SU-DHL-6 (cell line): ENCODE results near the gene CHCHD1.

ENCODE experiments used
- H2AFZ ChIP-seq: fragments of 200-600 bp; sonication (generic); 2 replicates; pipeline ENCODE4 v1.6.1; 2014; ENCODE audit warnings: low read depth, mild to moderate bottlenecking, moderate library complexity, mixed read lengths, antibody characterized with exemption, low read length; ENCODE audit not compliant: severe bottlenecking
- H3F3A ChIP-seq: fragments of 200-600 bp; shearing (Covaris generic); 2 replicates; pipeline ENCODE4 v1.6.0; 2016; ENCODE audit warnings: antibody characterized with exemption, mild to moderate bottlenecking; ENCODE audit not compliant: insufficient read depth
- H3K27ac ChIP-seq: fragments of 200-600 bp; sonication (generic); 2 replicates; pipeline ENCODE4 v1.5.1; 2016; ENCODE audit warnings: low read depth, mild to moderate bottlenecking, low read length, moderate library complexity, mixed read lengths
- H3K27me3 ChIP-seq: fragments of 200-600 bp; sonication (generic), shearing (Covaris generic); 2 replicates; pipeline ENCODE4 v1.6.0; 2014; ENCODE audit warnings: mild to moderate bottlenecking, low read length
- H3K36me3 ChIP-seq: fragments of 200-600 bp; sonication (generic); 2 replicates; pipeline ENCODE4 v1.6.1; 2014; ENCODE audit warnings: mild to moderate bottlenecking, low read length, mixed read lengths
- H3K4me2 ChIP-seq: fragments of 300-600, 200-600 bp; shearing (Covaris generic), sonication (generic); 2 replicates; pipeline ENCODE4 v1.6.0; 2014; ENCODE audit warnings: low read length, low read depth, mild to moderate bottlenecking; ENCODE audit not compliant: poor library complexity, severe bottlenecking
- H3K4me3 ChIP-seq: fragments of 200-600 bp; sonication (generic); 2 replicates; pipeline ENCODE4 v1.5.1; 2014; ENCODE audit warnings: antibody characterized with exemption, low read length, mild to moderate bottlenecking, mixed read lengths; ENCODE audit not compliant: insufficient read depth, poor library complexity, severe bottlenecking
- H3K79me2 ChIP-seq: fragments of 200-600 bp; sonication (generic); 2 replicates; pipeline ENCODE4 v1.6.1; 2014; ENCODE audit warnings: mild to moderate bottlenecking, low read length, moderate library complexity; ENCODE audit not compliant: insufficient read depth
- H3K9ac ChIP-seq: fragments of 200-600 bp; sonication (generic); 2 replicates; pipeline ENCODE4 v1.7.0; 2014; ENCODE audit warnings: mild to moderate bottlenecking, low read length
- H3K9me2 ChIP-seq: fragments of 200-600 bp; sonication (generic); replicated peaks from 2 replicates; pipeline ENCODE4 v1.6.1; 2014; ENCODE audit warnings: low read length; ENCODE audit not compliant: insufficient read depth
- H3K9me3 ChIP-seq: fragments of 200-600 bp; sonication (generic); 2 replicates; pipeline ENCODE4 v1.6.1; 2014; ENCODE audit warnings: low read length, mixed read lengths; ENCODE audit not compliant: insufficient read depth
- H4K20me1 ChIP-seq: fragments of 200-600 bp; sonication (generic); 2 replicates; pipeline ENCODE4 v1.6.1; 2014; ENCODE audit warnings: low read depth, mild to moderate bottlenecking, antibody characterized with exemption, low read length, moderate library complexity, mixed read lengths
- CTCF ChIP-seq: fragments of 200-600 bp; sonication (generic); IDR thresholded peaks from one replicate; pipeline ENCODE4 v1.5.1; 2017; ENCODE audit warnings: antibody characterized with exemption, mild to moderate bottlenecking, low read length, moderate library complexity; ENCODE audit not compliant: insufficient read depth, poor library complexity, severe bottlenecking
- EZH2phosphoT487 ChIP-seq: fragments of 200-600 bp; sonication (generic), shearing (Covaris generic); conservative IDR thresholded peaks from 2 replicates; pipeline ENCODE4 v1.6.1; 2018; ENCODE audit warnings: mild to moderate bottlenecking, antibody characterized with exemption, low read length, moderate library complexity, mixed read lengths

CHCHD1 gene

DNA sequence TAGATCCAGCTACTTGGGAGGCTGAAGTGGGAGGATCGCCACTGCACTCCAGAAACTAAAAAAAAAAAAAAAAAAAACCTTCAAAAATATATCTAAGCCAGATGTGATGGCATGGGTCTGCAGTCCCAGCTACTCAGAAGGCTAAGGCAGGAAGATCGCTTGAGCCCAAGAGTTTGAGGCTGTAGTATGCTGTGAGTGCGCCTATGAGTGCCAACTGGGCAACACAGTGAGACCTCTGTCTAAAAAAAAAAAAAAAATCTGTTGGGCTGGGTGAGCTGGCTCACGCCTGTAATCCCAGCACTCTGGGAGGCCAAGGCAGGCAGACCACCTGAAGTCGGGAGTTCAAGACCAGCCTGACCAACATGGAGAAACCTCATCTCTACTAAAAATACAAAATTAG lies 2.8 kb upstream of the CHCHD1 start:
- TF ChIP-seq CTCF (no peak), EZH2phosphoT487 (no peak)
- Histone ChIP-seq H3K9ac (no peak overlapping the region), H4K20me1 (0 out of 2 replicates have a peak, but pooled peaks cover 9% of the 10 kb centered on the region), H3K4me2 (no peak overlapping the region), H3K36me3 (peaks cover 16% of the 10 kb centered on the region), H2AFZ (no peak overlapping the region), H3K9me2 (no peaks in the 10 kb centered on the region), H3K27me3 (no peaks in the 10 kb centered on the region), H3K79me2 (peaks cover 72% of the 10 kb centered on the region), H3K9me3 (no peaks in the 10 kb centered on the region), H3F3A (peaks cover 35% of the 10 kb centered on the region), H3K4me3 (no peak overlapping the region), H3K27ac (no peak overlapping the region)

- no peak overlapping the region for H3K9ac ChIP-seq
- H4K20me1 ChIP-seq, result 0 out of 2 replicates have a peak, but pooled peaks cover 6% of the 10 kb centered on the region
- H3F3A ChIP-seq, result peaks cover 29% of the 10 kb centered on the region
- H2AFZ ChIP-seq, result no peak overlapping the region
- TF ChIP-seq CTCF (no peak), EZH2phosphoT487 (no peak)
- H3K79me2 ChIP-seq, result peaks cover 71% of the 10 kb centered on the region
- peaks cover 16% of the 10 kb centered on the region for H3K36me3 ChIP-seq
- peak overlapping the region; percentile 70; the same call in 1 of the 2 replicates for H3K27ac ChIP-seq
- no peaks in the 10 kb centered on the region for H3K9me3 ChIP-seq
- H3K9me2 ChIP-seq, result no peaks in the 10 kb centered on the region
- H3K4me2 ChIP-seq, result peak overlapping the region; percentile 61
- no peak overlapping the region for H3K4me3 ChIP-seq
- no peaks in the 10 kb centered on the region for H3K27me3 ChIP-seq
Measured at GRCh38 chr10:73779539-73780197, 2.2 kb upstream of the CHCHD1 start.

DNA sequence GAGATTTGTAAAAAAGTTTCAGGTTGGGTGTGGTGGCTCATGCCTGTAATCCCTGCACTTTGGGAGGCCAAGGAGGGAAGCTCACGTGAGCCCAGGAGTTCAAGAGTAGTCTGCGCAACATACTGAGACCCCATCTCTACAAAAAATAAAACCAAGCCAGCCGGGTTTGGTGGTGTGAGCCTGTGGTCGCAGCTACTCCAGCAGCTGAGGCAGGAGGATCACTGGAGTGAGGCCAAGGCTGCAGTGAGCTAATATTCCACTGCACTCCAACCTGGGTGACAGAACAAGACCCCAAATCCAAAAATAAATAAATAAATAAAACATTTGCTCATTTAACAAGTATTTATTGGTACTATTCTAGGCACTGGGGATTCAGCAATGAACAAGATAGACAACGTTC lies 1.5 kb upstream of the CHCHD1 start:
- Histone ChIP-seq H3K4me2 (peak overlapping the region; percentile 61), H3K36me3 (peaks cover 12% of the 10 kb centered on the region), H3K9ac (peak overlapping the region; percentile 87), H4K20me1 (0 out of 2 replicates have a peak, but pooled peaks cover 2% of the 10 kb centered on the region), H3K9me3 (no peaks in the 10 kb centered on the region), H3K9me2 (no peaks in the 10 kb centered on the region), H3F3A (peaks cover 32% of the 10 kb centered on the region), H3K27me3 (no peaks in the 10 kb centered on the region), H3K27ac (peak overlapping the region; percentile 70), H2AFZ (no peak overlapping the region), H3K79me2 (peaks cover 65% of the 10 kb centered on the region), H3K4me3 (peak overlapping the region; percentile 74)
- TF ChIP-seq CTCF (no peak), EZH2phosphoT487 (no peak)
